HG02870 (cell line): ENCODE data around the gene KCNC3.

Experiments
- ATAC-seq: cut with Tn5 transposase; IDR thresholded peaks from one replicate; pipeline ENCODE4 v1.9.1; 2021; ENCODE audit warnings: mild to moderate bottlenecking, moderate library complexity; ENCODE audit not compliant: unreplicated experiment

KCNC3 gene

GRCh38 chr19:50329146-50329925, at the start of gene KCNC3:
TSS of gene KCNC3 (minus strand) at chr19:50329377. CDS start at chr19:50329082, 295 bp downstream.
- peak; percentile 56 for ATAC-seq

- ATAC-seq: no peak
Observed at GRCh38 chr19:50378863-50379236, 49.7 kb upstream of the KCNC3 start.

GRCh38 chr19:50378169-50378862, 49.1 kb upstream of the KCNC3 start:
- ATAC-seq: no peak

- ATAC-seq: no peak
Observed at GRCh38 chr19:50377517-50377916, 48.3 kb upstream of the KCNC3 start.

- no peak for ATAC-seq
Observed at GRCh38 chr19:50377051-50377461, 47.9 kb upstream of the KCNC3 start.

GRCh38 chr19:50376166-50377050, 47.2 kb upstream of the KCNC3 start, which contains the start of gene NR1H2:
TSS of gene NR1H2 (plus strand) at chr19:50376457. CDS start at chr19:50377606, 1,149 bp downstream.
- ATAC-seq: peak; percentile 84

- ATAC-seq: no peak
Observed at GRCh38 chr19:50371914-50372475, 42.8 kb upstream of the KCNC3 start.

GRCh38 chr19:50368649-50369570, 39.7 kb upstream of the KCNC3 start:
- ATAC-seq: no peak

- no peak for ATAC-seq
Observed at GRCh38 chr19:50365434-50366306, 36.5 kb upstream of the KCNC3 start, which contains the start of gene NAPSA. TSS of gene NAPSA (minus strand) at chr19:50365639. CDS start at chr19:50365621, 18 bp downstream.

- ATAC-seq: no peak
Observed at GRCh38 chr19:50362656-50363424, 33.7 kb upstream of the KCNC3 start.

GRCh38 chr19:50362030-50362412, 32.8 kb upstream of the KCNC3 start:
- ATAC-seq: no peak

GRCh38 chr19:50361290-50362029, 32.3 kb upstream of the KCNC3 start:
- no peak for ATAC-seq

GRCh38 chr19:50359328-50359818, 30.2 kb upstream of the KCNC3 start:
- no peak for ATAC-seq

GRCh38 chr19:50358483-50359327, 29.5 kb upstream of the KCNC3 start:
- no peak for ATAC-seq

- ATAC-seq: peak; percentile 47
Observed at GRCh38 chr19:50357178-50358100, 28.3 kb upstream of the KCNC3 start.
